ENCODE measurements around the gene CRACR2B. TPM values are rescaled to one million over a fixed set of nuclear protein-coding genes. Genes with fewer than 3 reads are reported as not detected.

Gene CRACR2B
- total RNA-seq, 4 donors from 2014 or later, result 0.48 to 5.7 (median 3.5) TPM

- DNase-seq, result no peak
- Histone ChIP-seq H3K27ac (no peak overlapping the region), H3K4me3 (peak overlapping the region in 1 of 4 donors; percentile 89), H3K4me1 (peaks cover 44 to 90% (median 46%) of the 10 kb centered on the region in 3 donors), H3K9me3 (no peaks in the 10 kb centered on the region), H3K36me3 (peaks cover 19 to 51% (median 24%) of the 10 kb centered on the region in 3 donors), H3K27me3 (peaks cover 0 to 4% (median 0%) of the 10 kb centered on the region in 4 donors)
- intact Hi-C loops (cut with DNase I), result no loop called here
- no peak for TF ChIP-seq CTCF (IDR thresholded peaks at IDR 0.05)
- no peak for TF ChIP-seq POLR2A (IDR thresholded peaks at IDR 0.05)
- WGBS, 2 donors, result 72 to 80% methylated on average over 1 to 4 of the region's 25 CpGs
Observed at GRCh38 chr11:839875-840617, 12.3 kb downstream of the CRACR2B start.

- peaks cover 43 to 92% (median 59%) of the 10 kb centered on the region in 3 donors for H3K4me1 ChIP-seq
- peaks cover 19 to 38% (median 23%) of the 10 kb centered on the region in 3 donors for H3K36me3 ChIP-seq
- H3K4me3 ChIP-seq, result peak overlapping the region; percentile 67 to 97 (median 87)
- no peaks in the 10 kb centered on the region for H3K9me3 ChIP-seq
- TF ChIP-seq CTCF (IDR thresholded peaks at IDR 0.05) (no peak), POLR2A (IDR thresholded peaks at IDR 0.05) (no peak)
- WGBS, 2 donors, result 0% methylated on average over 2 of the region's 27 CpGs; no CpG with 5 or more reads in 1 of the 2 donors
- intact Hi-C loops (cut with DNase I), result no loop called here
- peak overlapping the region; percentile 88 to 98 (median 94) for H3K27ac ChIP-seq
- H3K27me3 ChIP-seq, result peaks cover 0 to 4% (median 0%) of the 10 kb centered on the region in 4 donors
- no peak for DNase-seq
Observed at GRCh38 chr11:841981-842369, 14.3 kb downstream of the CRACR2B start.

- intact Hi-C loops (cut with DNase I), result no loop called here
- no peaks in the 10 kb centered on the region for H3K9me3 ChIP-seq
- peak within 1 kb of the TSS; percentile 88 to 98 (median 94) for H3K27ac ChIP-seq
- WGBS, 2 donors, result no CpG with 5 or more reads among the region's 87 CpGs
- peak; percentile 49 for DNase-seq
- H3K27me3 ChIP-seq, result peaks cover 0 to 6% (median 0%) of the 10 kb centered on the region in 4 donors
- TF ChIP-seq POLR2A (IDR thresholded peaks at IDR 0.05), result peak in 2 of 4 donors; percentile 81 to 90
- TF ChIP-seq CTCF (IDR thresholded peaks at IDR 0.05), result peak in 1 of 6 experiments; percentile 53
- H3K36me3 ChIP-seq, result peaks cover 19 to 33% (median 19%) of the 10 kb centered on the region in 3 donors
- peak within 1 kb of the TSS; percentile 67 to 97 (median 87) for H3K4me3 ChIP-seq
- peaks cover 43 to 92% (median 63%) of the 10 kb centered on the region in 3 donors for H3K4me1 ChIP-seq
Observed at GRCh38 chr11:842370-843002, 14.8 kb downstream of the CRACR2B start, which contains the start of the genes POLR2L and TSPAN4. Gene POLR2L (minus strand): TSS chr11:842529. CDS start chr11:842508, 21 bp downstream. Gene TSPAN4 (plus strand): TSS chr11:842852. CDS start chr11:850305, 7,453 bp downstream.

GRCh38 chr11:843086-843734 lies 15.5 kb downstream of the CRACR2B start:
- Histone ChIP-seq H3K4me1 (peaks cover 45 to 92% (median 67%) of the 10 kb centered on the region in 3 donors), H3K9me3 (no peaks in the 10 kb centered on the region), H3K36me3 (peaks cover 13 to 25% (median 18%) of the 10 kb centered on the region in 3 donors), H3K4me3 (peak overlapping the region; percentile 67 to 97 (median 87)), H3K27ac (peak overlapping the region; percentile 88 to 98 (median 94)), H3K27me3 (peaks cover 0 to 13% (median 0%) of the 10 kb centered on the region in 4 donors)
- intact Hi-C loops (cut with DNase I), result no loop called here
- DNase-seq, result no peak
- no peak for TF ChIP-seq CTCF (IDR thresholded peaks at IDR 0.05)
- no peak for TF ChIP-seq POLR2A (IDR thresholded peaks at IDR 0.05)
- 0% methylated on average over 6 of the region's 53 CpGs; no CpG with 5 or more reads in 1 of the 2 donors for WGBS, 2 donors
